HG03460 (cell line): ENCODE results near the gene LRRC8C.
"Not testable (repeated sequence)": the region's sequence is repeated elsewhere in the genome, so short reads cannot be mapped to it uniquely, and the experiment has no call there.

Experiments
- ATAC-seq: cut with Tn5 transposase; IDR thresholded peaks from one replicate; pipeline ENCODE4 v1.9.1; 2021; ENCODE audit not compliant: unreplicated experiment

Gene LRRC8C

DNA sequence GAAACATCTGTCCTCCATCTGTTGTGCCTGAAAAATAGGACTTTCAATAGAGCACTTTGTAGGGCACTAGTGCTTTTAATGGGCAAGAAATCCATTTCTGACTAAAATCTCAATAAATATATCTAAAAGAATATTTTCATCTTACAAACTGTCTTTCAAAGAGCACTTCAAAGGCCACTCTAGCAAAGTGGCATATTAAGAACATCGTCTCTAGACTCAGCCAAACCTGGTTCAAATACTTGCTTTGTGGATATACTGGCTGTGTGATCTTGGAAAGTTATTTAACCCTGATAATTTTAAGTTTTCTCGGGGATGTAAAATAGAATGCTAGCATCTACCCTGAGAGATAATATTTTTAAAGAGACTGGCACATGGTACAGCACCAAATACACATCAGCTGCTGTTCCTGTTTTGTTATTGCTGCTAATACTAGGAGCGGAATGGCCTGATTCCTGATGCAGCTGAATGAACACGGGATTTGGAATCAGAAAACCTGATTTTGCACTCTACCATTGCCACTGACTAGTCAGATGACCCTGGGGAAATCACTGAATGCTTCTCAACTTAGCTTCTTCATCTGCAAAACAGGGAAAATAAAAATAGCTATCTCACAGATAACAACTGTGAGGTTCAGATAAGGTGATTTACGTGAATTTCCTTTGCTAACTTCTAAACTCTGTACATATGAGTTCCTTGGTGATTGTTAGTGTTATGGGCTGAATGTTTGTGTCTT is 25.2 kb upstream of the LRRC8C start:
- ATAC-seq, result no peak

- no peak for ATAC-seq
Measured at GRCh38 chr1:89608319-89608983, 24.5 kb upstream of the LRRC8C start.

- ATAC-seq, result no peak
Measured at GRCh38 chr1:89608984-89609725, 23.8 kb upstream of the LRRC8C start.

DNA sequence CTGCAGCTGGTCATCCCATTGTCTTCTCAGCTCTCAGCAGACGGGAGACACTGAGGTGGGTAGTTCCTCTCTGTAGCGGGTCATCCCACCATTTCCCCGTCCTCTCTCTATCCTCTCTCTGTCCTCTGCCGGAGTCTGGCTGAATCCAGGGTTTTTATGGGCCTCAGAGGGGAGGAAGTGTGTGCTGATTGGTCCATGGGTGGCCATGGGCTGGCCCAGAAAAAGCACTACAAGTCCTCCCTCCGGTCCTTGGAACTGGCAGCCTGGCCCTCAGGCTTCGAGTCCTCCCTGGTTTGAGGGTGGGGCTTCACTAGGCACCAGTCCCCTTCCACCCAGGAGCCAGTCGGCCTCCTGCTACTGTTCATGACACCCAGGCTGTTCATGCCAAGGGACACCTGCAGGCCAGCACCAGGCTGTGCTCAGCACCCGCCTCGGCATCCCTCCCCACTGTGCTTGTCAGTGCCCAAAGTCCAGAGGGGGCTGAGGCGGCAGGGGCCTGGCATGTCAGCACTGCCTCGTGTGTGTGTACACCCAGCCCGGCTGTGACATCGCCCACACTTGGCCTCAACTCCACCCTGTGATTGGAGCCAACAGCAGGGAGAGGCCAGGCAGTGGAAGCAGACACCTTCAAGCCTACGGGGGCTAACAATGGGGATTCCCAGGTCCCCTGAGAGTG is 23.0 kb upstream of the LRRC8C start:
- ATAC-seq, result no peak

DNA sequence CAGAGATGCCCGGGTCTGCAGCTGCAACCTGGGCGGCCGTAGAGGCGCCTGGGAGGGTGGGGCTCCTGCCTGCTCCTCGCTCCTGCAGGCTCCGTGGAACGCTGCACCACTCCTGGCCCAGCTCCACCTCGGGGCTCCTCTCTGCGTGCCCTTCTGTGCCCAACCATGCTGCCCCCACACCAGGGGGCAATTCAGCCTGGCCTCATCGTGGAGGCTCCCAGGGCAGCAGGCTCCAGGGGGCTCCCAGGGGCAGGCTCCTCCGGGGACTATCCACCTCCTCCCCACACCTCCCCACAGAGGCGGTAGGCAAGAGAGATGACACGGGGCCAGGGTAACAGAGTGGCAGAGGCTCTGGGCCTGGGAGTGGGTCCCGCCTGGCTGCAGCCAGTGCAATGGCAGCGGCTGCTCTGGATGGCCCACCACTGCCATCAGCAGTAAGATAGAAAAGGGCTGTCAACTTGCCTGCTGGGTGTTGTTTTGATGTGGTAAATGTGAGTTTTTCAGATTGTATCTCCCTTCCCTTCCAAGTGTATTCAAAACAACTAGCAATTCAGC is 22.4 kb upstream of the LRRC8C start:
- no peak for ATAC-seq

GRCh38 chr1:89611721-89612120 is 21.2 kb upstream of the LRRC8C start:
- ATAC-seq, result peak; percentile 97

DNA sequence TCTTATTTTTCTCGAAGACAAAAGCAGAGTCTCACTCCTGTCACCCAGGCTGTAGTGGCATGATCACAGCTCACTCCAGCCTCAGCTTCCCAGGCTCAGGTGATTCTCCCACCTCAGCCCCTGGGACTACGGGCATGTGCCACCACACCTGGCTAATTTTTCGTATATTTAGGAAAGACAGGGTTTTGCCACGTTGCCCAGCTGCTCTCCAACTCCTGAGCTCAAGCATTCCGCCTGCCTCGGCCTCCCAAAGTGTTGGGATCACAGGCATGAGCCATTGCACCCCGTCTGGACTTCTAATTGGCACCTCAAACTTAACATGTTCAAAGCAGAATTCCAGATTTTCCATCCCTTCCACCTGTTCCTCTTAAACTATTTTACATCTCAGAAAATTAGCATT is 19.0 kb upstream of the LRRC8C start:
- ATAC-seq, result no peak

DNA sequence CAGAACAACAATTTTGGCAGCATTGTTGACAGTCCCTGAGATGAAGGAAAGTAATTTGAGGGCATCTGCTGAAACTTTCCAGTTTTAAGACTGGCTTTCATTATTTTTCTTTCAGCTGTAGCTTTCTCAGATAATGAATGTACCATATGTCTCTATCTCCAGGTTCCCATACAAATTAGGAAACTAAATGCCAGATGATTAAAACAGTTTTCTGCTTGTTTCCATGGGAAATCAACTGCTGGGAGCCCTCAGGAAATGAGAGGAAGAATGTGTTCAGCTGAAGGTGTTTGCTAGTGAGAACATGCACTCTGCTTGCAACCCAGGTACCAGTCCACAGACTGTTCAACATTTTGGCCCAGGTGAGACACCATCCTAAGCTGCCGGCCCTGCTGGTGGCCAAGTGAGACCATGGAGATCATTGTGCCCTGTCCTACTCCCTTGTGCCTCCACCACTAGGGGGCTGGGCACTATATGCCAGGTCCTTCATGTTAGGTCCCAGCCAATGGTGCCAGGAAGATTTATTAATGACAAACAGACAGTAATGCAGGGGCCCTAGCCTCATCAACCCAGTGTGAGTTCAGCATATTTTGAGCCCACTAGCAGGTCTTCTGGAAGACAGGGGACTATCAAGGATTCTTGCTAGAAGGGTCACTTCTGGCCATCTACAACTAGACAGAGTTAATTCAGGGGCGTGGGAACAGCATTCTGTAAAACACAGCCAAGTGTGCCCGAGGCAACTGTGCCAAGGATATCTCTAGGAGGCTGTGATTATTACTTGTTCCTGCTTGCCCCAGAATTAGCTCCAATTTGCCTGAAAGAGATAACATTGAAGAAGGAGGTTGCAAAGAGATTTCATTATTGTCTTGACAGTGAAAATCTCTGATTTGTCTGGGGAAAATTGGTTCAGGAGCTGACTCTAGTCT is 17.0 kb upstream of the LRRC8C start:
- no peak for ATAC-seq

DNA sequence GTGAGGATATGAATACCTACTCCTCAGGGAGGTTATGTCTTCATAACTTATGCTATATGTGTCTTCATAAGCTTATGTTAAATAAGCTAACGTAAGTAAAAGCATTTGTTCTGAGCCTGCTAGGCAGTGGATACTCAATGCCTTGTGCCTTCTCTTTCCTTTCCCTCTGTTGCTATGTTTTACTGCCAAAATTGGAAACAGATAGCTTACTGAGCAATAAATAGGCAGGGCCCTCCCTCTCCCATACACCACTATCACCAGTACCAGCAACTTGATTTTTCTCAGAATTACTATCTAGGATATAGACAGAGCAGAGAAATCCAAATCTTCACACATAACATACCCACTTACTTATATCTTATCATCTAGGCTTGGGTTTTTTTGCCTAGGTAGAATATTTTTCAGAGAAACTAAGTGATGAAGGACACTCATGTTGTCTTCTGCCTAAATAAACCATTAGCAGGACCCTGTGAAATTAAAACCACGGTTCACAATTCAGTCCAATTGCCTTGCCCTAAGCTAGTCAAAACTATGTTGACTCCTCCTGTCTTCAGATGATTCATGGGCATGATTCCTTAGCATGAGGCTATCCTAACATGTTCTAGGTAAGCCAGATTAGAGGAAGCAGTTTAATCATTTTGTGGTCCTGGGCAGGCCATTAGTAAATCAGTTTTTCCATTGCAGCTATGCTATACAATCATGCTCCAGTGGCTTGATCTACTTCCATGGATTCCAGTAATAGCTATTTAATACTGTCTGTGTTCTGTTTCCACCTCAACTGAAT is 15.9 kb upstream of the LRRC8C start:
- no peak for ATAC-seq

DNA sequence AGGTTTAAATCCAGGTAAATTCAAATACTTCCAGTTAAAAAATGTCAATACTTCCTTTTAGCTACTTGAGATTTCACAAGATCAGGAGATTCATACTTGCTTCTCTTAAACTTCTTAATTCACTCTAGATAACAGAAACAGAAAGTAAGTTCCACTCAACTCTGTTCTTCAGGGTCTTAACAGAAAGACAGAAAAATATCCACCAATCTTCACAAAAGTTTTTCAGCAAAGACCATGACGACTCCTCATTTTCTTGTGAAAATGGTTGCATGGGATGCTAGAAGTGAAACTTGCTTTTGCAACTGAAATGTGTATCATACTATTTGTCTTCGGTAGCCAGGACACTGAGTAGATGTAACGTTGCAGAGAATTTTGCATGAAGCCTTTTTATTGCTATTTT is 12.3 kb upstream of the LRRC8C start:
- no peak for ATAC-seq

GRCh38 chr1:89622895-89623294 is 10.0 kb upstream of the LRRC8C start:
- ATAC-seq, result no peak

- ATAC-seq, result no peak
Measured at GRCh38 chr1:89624314-89624713, 8.6 kb upstream of the LRRC8C start.

GRCh38 chr1:89624715-89625323 is 8.1 kb upstream of the LRRC8C start:
- no peak for ATAC-seq

DNA sequence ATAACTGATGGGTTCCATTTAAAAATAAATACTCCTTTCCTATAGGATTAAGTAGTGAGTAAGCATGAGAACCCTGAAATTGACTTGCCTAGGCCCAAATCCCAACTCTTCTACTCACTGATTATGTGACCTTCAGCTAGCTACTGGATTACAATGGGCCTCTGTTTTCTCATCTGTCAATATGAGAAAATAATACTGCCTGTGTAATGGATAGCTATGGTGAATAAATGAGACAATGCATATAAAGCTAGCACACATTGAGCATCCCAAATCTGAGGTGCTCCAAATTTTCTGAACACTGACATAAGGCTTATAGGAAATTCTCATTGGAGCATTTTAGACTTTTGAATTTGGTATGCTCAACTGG is 5.3 kb upstream of the LRRC8C start:
- no peak for ATAC-seq

- ATAC-seq, result no peak
Measured at GRCh38 chr1:89629146-89629545, 3.8 kb upstream of the LRRC8C start.

DNA sequence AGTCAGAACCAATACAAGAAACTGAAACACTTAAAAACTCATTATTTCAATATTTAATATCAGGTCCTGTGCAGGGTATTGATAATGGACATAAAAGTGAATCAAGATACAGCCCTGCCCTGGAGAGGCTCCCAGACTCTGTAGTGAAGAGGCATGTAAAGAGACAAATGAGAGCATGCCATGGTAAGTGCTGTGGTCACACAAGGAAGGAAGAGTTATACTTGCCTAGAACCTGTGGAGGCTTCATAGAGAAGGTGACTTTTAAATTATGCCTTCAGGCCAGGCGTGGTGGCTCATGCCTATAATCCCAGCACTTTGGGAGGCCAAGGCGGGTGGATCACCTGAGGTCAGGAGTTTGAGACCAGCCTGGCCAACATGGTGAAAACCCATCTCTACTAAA is 3.3 kb upstream of the LRRC8C start:
- not testable (repeated sequence) for ATAC-seq

- no peak for ATAC-seq
Measured at GRCh38 chr1:89630048-89630447, 2.9 kb upstream of the LRRC8C start.

GRCh38 chr1:89631816-89632656 is 884 bp upstream of the LRRC8C start:
- no peak for ATAC-seq
